DMS114 treated with DMSO at 0.1 percent for 48 hours (cell line): ENCODE data around the gene FAM187B.

ENCODE experiments used
- DNase-seq: peaks from one replicate; lab custom pipeline; 2025; ENCODE audit not compliant: unreplicated experiment; lab: John Stamatoyannopoulos, UW

The FAM187B gene

GRCh38 chr19:35179830-35180229 lies 48.7 kb downstream of the FAM187B start:
- DNase-seq: no peak

DNA sequence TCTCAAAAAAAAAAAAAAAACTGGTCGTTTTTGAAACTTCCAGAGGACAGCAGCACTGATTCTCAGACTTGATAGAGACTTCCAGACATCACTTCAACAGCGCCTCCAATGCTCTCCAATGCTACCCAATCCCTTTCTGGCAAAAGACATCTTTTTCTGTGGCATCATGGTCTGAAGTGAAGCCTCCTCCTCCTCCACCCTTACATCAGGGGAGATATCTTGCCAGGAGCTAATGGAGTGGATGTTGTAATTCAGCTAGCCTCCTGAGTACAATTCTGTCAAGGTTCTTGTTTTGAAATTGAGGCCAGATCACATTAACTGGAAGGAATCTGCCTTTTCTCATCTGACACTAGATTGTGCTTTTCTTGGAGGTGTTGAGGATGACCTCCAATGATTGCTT lies 49.8 kb downstream of the FAM187B start:
- DNase-seq: no peak

GRCh38 chr19:35177377-35178274 lies 50.9 kb downstream of the FAM187B start:
- DNase-seq: no peak

- DNase-seq: no peak
These were observed 52.4 kb downstream of the FAM187B start for GRCh38 chr19:35176181-35176570.
